Ovary (tissue), 9 donors: Measurements from ENCODE around the gene ME1. TPM values are rescaled to one million over a fixed set of nuclear protein-coding genes. Genes with fewer than 3 reads are reported as not detected.
A peak's percentile ranks its signal among the peaks of the same experiment; 100 is the strongest.

Source experiments
- DNase-seq, 5 donors: peaks; one replicate each; pipeline ENCODE4 v3.0.0-alpha.2; 2019 to 2020
- H3K27ac ChIP-seq, 2 donors: fragments of 200-600 bp; one replicate each; pipeline versions ENCODE4 v1.5.1 to v1.8.0; 2019 to 2022
- H3K27me3 ChIP-seq: fragments of 200-600 bp; one replicate; pipeline ENCODE4 v1.8.0; 2022
- H3K36me3 ChIP-seq: fragments of 200-600 bp; sonication (generic); one replicate; pipeline ENCODE4 v1.5.1; 2019
- H3K4me1 ChIP-seq: one replicate; pipeline ENCODE4 v1.8.1; 2013; ENCODE audit warnings: mild to moderate bottlenecking, moderate library complexity; ENCODE audit not compliant: insufficient read depth
- H3K4me3 ChIP-seq: fragments of 200-600 bp; sonication (generic); one replicate; pipeline ENCODE4 v1.5.1; 2017
- H3K9me3 ChIP-seq, 2 donors: fragments of 200-600 bp in 1 of 2; sonication (generic) in 1 of 2; one replicate each; pipeline versions ENCODE4 v1.5.1 to v1.8.1; 2013 to 2019; ENCODE audit warnings: mild to moderate bottlenecking in 1 of 2, moderate library complexity in 1 of 2
- EP300 ChIP-seq: sonication (generic); formaldehyde crosslinking; IDR thresholded peaks from one replicate; pipeline ENCODE4 v1.6.1; 2017; ENCODE audit warnings: antibody characterized with exemption
- POLR2A ChIP-seq: fragments of 450-650 bp; IDR thresholded peaks from one replicate; pipeline ENCODE4 v1.6.1; 2017; ENCODE audit warnings: antibody characterized with exemption, mild to moderate bottlenecking, moderate library complexity
- WGBS, 3 donors: extraction: QIAGEN DNeasy Blood & Tissue Kit in 1 of 3; methylation state at CpG; one replicate each; pipeline versions ENCODE4 v1.1.5 to v1.1.7; 2013 to 2017; 5-methylcytosine and 5-hydroxymethylcytosine counted together
- intact Hi-C, 4 donors: fragments of 100-400 bp; cut with DNase I; formaldehyde crosslinking; loops; one replicate each; pipeline versions ENCODE4 v1.11.0 to v1.15.1; 2022 to 2023
- polyA plus RNA-seq, 2 donors: library from polyadenylated mRNA; stranded (reverse); fragments of 200-250 nt in 1 of 2; fragments of 350-450 nt in 1 of 2; fragmentation: Illumina TruSeq in 1 of 2; extraction: RNeasy Lipid Tissue Mini Kit (QIAGEN cat#74804) in 1 of 2; gene quantifications; one replicate each; pipeline ENCODE4 v1.2.3, GENCODE V29; 2013 to 2014
- total RNA-seq, 7 donors: library from RNA; depleted of rRNA in 2 of 7; stranded (reverse); fragments of >200 nt in 2 of 7; fragmentation: NEBNext Ultra II Directional in 3 of 7; extraction: Animal tissue kit (Norgen Biotek cat#: 25700) in 3 of 7; gene quantifications; one replicate each; pipeline versions ENCODE4 v1.1.0 to v1.2.4, GENCODE V29; 2016 to 2023
- TF ChIP-seq, protein P1 (sequence below), 3 donors: fragments of 450-650 bp in 2 of 3; fragments of 200-600 bp in 1 of 3; IDR thresholded peaks; one replicate each; pipeline versions ENCODE4 v1.5.1 to v1.8.0; 2016 to 2022; ENCODE audit warnings: antibody characterized with exemption in 3 of 3, mild to moderate bottlenecking in 1 of 3
- donor health status: DM: no; HTN: no; CAD: no; lungs with moderate emphysema.
- donor health status: DM: no; HTN: no; CAD: no.
- donor health status: Bipolar disorder and iron deficiency.
- donor health status: DM: yes; HTN: yes; CAD: no.
- donor health status: DM: no; HTN: no; CAD: no.
- donor health status: DM: yes; HTN: yes; CAD: no.

ME1 gene
- total and polyA plus RNA-seq, 9 donors: 7.5 to 19.6 (median 14.9) TPM

DNA sequence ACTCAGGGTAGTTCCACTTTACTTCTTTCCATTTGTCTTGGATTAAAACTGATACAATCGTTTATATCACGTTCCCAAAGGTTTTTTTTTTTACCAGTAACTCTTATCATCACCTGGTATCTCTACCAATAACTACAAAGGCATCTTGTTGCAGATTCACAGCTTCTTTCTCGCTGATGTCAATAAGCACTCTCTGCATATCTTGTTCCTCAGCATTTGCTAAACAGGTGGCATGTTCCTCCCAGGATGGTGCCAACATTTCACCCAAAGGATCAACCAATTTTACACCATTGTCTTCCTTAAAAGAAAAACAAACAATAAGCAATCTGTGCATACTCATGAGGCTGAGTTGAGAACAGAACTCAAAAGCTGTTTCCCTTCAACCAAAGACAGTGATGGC is 242.3 kb downstream of the ME1 start:
- no peak for DNase-seq
- H3K27me3 ChIP-seq: no peaks in the 10 kb centered on the region
- H3K36me3 ChIP-seq: no peaks in the 10 kb centered on the region
- TF ChIP-seq, protein P1, sequence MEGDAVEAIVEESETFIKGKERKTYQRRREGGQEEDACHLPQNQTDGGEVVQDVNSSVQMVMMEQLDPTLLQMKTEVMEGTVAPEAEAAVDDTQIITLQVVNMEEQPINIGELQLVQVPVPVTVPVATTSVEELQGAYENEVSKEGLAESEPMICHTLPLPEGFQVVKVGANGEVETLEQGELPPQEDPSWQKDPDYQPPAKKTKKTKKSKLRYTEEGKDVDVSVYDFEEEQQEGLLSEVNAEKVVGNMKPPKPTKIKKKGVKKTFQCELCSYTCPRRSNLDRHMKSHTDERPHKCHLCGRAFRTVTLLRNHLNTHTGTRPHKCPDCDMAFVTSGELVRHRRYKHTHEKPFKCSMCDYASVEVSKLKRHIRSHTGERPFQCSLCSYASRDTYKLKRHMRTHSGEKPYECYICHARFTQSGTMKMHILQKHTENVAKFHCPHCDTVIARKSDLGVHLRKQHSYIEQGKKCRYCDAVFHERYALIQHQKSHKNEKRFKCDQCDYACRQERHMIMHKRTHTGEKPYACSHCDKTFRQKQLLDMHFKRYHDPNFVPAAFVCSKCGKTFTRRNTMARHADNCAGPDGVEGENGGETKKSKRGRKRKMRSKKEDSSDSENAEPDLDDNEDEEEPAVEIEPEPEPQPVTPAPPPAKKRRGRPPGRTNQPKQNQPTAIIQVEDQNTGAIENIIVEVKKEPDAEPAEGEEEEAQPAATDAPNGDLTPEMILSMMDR (IDR thresholded peaks at IDR 0.05): no peak
- TF ChIP-seq EP300 (no peak), POLR2A (no peak)
- H3K27ac ChIP-seq: no peak overlapping the region
- no peaks in the 10 kb centered on the region for H3K9me3 ChIP-seq
- 67 to 81% (median 75%) methylated on average over 3 of the region's 3 CpGs for WGBS, 3 donors
- intact Hi-C loops: no loop called here
- H3K4me1 ChIP-seq: peaks cover 5% of the 10 kb centered on the region
- H3K4me3 ChIP-seq: no peak overlapping the region

DNA sequence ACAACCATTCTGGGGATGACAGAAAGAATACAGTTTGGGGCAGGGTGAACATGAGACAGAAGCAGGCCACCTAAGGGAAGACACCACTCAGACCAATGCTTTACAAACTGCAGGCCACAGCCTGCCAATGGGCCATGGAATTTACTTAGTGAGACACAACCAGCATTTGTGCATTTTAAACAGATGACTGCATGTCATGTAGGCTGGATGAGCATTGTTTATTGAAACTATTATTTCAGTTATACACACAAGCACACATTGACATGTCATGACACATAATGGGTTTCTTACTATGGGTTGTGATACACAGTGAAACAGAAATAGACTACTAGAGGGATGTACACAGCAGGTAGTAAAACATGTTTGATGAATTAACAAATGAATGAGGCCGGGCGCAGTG is 245.8 kb downstream of the ME1 start:
- no peak overlapping the region for H3K27ac ChIP-seq
- TF ChIP-seq EP300 (no peak), POLR2A (no peak)
- TF ChIP-seq, protein P1 (IDR thresholded peaks at IDR 0.05): no peak
- DNase-seq: no peak
- H3K4me1 ChIP-seq: no peaks in the 10 kb centered on the region
- H3K9me3 ChIP-seq: no peaks in the 10 kb centered on the region
- intact Hi-C loops: no loop called here
- no peak overlapping the region for H3K4me3 ChIP-seq
- H3K27me3 ChIP-seq: no peaks in the 10 kb centered on the region
- WGBS, 3 donors: 95 to 98% (median 96%) methylated on average over 2 of the region's 2 CpGs
- H3K36me3 ChIP-seq: no peaks in the 10 kb centered on the region

DNA sequence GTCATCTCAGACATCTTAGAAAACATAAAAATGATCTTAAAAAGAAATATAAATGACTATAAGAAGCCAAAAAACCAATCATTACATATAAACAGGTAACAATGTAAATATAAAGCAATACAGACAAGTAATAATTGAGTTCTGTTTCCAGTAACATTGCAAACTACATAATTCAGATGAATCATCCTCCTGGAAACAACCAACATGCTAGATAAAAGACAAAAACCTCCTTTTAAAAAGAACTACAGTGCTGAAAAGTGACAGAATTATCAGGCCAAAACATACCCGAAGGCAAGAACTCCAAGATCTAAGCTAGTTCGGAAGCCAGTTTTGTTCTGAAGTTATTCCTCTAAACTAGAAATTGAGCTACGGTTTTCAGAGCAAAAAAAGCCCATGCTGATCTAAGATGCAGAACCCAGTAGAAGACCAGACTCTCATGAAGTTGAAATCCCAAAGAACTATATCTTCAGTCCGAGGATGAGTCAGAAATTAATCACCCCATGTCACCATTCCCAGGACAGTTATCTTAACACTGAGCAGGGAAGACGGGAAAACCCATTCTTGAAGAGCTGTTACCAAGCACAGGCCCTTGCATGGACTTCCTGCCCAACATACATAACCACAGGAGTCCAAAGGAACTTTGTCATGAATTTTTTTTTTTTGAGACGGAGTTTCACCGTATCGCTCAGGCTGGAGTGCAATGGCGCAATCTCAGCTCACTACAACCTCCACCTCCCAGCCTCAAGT is 247.6 kb downstream of the ME1 start:
- Histone ChIP-seq H3K27me3 (no peaks in the 10 kb centered on the region), H3K36me3 (no peaks in the 10 kb centered on the region), H3K27ac (no peak overlapping the region), H3K9me3 (no peaks in the 10 kb centered on the region), H3K4me3 (no peak overlapping the region), H3K4me1 (no peaks in the 10 kb centered on the region)
- TF ChIP-seq EP300 (no peak), POLR2A (no peak)
- TF ChIP-seq, protein P1 (IDR thresholded peaks at IDR 0.05): no peak
- 25 to 37% (median 28%) methylated on average over 9 of the region's 9 CpGs for WGBS, 3 donors
- DNase-seq: peak in 1 of 5 donors; percentile 20
- intact Hi-C loops: no loop called here

DNA sequence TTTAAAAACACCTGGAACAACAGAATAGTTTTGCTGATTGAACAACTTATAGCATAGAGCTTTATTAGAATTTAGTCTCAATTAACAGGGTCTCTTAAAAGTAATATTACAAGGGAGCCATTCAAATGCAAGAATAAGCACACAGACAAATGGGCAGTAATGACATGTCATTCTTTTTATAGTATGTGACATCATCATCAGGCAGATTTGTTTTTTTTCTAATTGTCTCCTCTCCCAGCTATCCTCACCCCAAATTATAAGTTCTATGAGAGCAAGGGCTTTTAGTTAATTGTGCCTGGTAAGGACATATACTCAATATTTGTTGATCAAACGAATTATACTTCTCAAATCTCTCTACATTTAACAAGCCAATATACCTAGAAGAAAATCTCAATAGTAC is 248.7 kb downstream of the ME1 start:
- no peak overlapping the region for H3K4me3 ChIP-seq
- TF ChIP-seq EP300 (no peak), POLR2A (no peak)
- TF ChIP-seq, protein P1 (IDR thresholded peaks at IDR 0.05): no peak
- H3K36me3 ChIP-seq: no peaks in the 10 kb centered on the region
- no peak overlapping the region for H3K27ac ChIP-seq
- no peaks in the 10 kb centered on the region for H3K9me3 ChIP-seq
- no peaks in the 10 kb centered on the region for H3K27me3 ChIP-seq
- no peaks in the 10 kb centered on the region for H3K4me1 ChIP-seq
- 87 to 91% (median 90%) methylated on average over 1 of the region's 1 CpG for WGBS, 3 donors
- no peak for DNase-seq
- intact Hi-C loops: no loop called here
